Activated CD8-positive, alpha-beta memory T cell treated with anti-CD3 and anti-CD28 coated beads, Interleukin-2, amount 10 ng/mL, durations not matched to agents 7 days and 5 days (primary cell): ENCODE results near the gene TRIP4. TPM values are rescaled to one million over a fixed set of nuclear protein-coding genes. Genes with fewer than 3 reads are reported as not detected.
A peak's percentile ranks its signal among the peaks of the same experiment; 100 is the strongest.
"Not testable (repeated sequence)": the region's sequence is repeated elsewhere in the genome, so short reads cannot be mapped to it uniquely, and the experiment has no call there.

Experiments used
- ATAC-seq: fragments of 150-1000 bp; cut with Tn5 transposase; one replicate; pipeline ENCODE4 v1.10.0; 2021; ENCODE audit warnings: moderate library complexity
- CTCF ChIA-PET: fragments of 350-600 bp; sonication (Branson Sonifier 250); formaldehyde crosslinking; loops from one replicate; lab custom pipeline; 2021; ENCODE audit warnings: antibody characterized with exemption; lab: Charles Lee
- DNase-seq: peaks from one replicate; pipeline ENCODE4 v3.0.0-alpha.2; 2020
- H3K27ac Mint-ChIP-seq: one replicate; pipeline ENCODE4 v1.8.0; 2021; ENCODE audit warnings: mild to moderate bottlenecking, mixed read lengths
- H3K27me3 Mint-ChIP-seq: one replicate; pipeline ENCODE4 v1.8.0; 2021; ENCODE audit warnings: mixed read lengths
- H3K36me3 Mint-ChIP-seq: one replicate; pipeline ENCODE4 v1.8.0; 2021; ENCODE audit warnings: mild to moderate bottlenecking, mixed read lengths
- H3K4me1 Mint-ChIP-seq: one replicate; pipeline ENCODE4 v1.8.0; 2021; ENCODE audit warnings: mixed read lengths
- H3K4me3 Mint-ChIP-seq: one replicate; pipeline ENCODE4 v1.8.0; 2021; ENCODE audit warnings: mild to moderate bottlenecking, moderate library complexity, mixed read lengths
- H3K9me3 Mint-ChIP-seq: one replicate; pipeline ENCODE4 v1.8.0; 2022; ENCODE audit warnings: low read depth, mixed read lengths
- total RNA-seq, 2 experiments: library from RNA; stranded (reverse); gene quantifications; one replicate each; pipeline ENCODE4 v1.2.3, GENCODE V29; 2021

TRIP4 gene
- total RNA-seq, 2 experiments from 2014 or later, result 19.5 to 19.8 TPM

DNA sequence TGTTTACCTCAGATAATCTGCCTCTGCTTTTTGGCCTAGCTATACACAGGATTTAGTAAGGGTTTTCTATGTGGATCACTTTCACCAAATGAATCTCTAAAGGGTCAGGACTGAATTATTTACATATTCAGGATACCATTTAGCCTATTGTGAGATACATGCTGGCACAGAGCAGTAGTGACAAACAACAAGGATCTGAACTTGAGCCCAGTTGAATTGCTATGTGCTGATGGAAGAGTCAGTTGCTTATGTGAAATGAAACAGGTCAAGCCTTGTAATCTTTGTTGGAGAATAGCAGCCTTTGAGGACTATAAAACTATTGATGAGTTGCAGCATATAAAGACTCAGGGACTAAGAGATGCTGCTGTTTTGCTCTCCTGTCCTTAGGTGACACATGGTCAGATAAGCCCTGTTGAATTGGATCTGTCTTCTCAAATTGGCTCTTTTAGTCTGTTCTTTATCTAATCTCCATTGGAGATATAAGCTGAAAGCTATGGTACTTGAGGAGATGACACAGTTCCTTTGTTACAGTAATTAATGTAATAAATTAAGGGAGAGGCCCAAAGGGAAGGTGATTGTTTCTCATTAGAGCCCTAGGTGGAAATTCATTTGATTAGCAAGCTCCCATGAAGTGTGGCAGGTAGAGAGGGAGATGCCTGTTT, 103.1 kb downstream of the TRIP4 start:
- Mint-ChIP-seq H3K9me3 (no peaks in the 10 kb centered on the region), H3K4me3 (no peak overlapping the region), H3K4me1 (peaks cover 2% of the 10 kb centered on the region), H3K36me3 (peaks cover 15% of the 10 kb centered on the region), H3K27me3 (no peaks in the 10 kb centered on the region), H3K27ac (no peak overlapping the region)
- CTCF ChIA-PET, result no interaction called here
- ATAC-seq (no peak), DNase-seq (no peak)

DNA sequence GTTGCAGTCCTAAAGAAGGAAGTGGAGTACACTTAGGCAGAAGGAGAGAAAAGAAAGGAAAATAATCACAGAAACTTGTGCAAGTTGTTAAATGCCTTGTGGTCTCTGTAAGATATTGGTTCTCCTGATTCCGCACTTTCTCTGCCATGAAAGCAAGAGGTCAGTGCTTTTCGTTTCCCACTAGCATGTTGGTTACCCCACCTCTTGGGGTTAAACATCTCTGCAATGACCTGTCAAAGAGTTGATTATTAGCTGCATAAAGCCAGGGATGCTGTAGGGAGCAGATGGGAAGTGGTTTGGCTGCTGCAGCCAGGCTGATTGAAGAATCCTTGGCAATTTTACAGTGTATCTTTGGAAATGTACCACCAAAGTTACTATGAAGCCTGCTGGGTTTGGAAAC, 106.0 kb downstream of the TRIP4 start:
- H3K9me3 Mint-ChIP-seq, result no peaks in the 10 kb centered on the region
- no peaks in the 10 kb centered on the region for H3K27me3 Mint-ChIP-seq
- CTCF ChIA-PET, result no interaction called here
- no peak overlapping the region for H3K4me3 Mint-ChIP-seq
- H3K4me1 Mint-ChIP-seq, result peaks cover 3% of the 10 kb centered on the region
- peaks cover 14% of the 10 kb centered on the region for H3K36me3 Mint-ChIP-seq
- no peak overlapping the region for H3K27ac Mint-ChIP-seq
- no peak for DNase-seq
- ATAC-seq, result no peak

DNA sequence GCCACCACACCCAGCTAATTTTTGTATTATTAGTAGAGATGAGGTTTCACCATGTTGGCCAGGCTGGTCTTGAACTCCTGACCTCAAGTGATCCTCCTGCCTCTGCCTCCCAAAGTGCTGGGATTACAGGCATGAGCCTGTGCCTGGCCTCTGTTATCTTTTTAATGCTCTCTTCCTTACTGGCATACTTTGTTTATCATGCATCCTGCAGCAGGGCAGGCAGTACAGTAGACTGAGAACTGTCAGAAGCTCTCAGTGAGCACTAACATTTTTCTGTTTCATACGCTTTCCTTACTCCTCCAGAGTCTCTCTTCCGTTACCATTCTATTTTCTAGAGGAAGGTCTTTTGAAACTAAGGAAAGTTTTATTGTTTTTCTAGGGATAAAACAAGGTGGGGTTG, 108.3 kb downstream of the TRIP4 start:
- H3K4me3 Mint-ChIP-seq, DNase-seq: not testable (repeated sequence)
- H3K4me1 Mint-ChIP-seq, result peaks cover 11% of the 10 kb centered on the region

DNA sequence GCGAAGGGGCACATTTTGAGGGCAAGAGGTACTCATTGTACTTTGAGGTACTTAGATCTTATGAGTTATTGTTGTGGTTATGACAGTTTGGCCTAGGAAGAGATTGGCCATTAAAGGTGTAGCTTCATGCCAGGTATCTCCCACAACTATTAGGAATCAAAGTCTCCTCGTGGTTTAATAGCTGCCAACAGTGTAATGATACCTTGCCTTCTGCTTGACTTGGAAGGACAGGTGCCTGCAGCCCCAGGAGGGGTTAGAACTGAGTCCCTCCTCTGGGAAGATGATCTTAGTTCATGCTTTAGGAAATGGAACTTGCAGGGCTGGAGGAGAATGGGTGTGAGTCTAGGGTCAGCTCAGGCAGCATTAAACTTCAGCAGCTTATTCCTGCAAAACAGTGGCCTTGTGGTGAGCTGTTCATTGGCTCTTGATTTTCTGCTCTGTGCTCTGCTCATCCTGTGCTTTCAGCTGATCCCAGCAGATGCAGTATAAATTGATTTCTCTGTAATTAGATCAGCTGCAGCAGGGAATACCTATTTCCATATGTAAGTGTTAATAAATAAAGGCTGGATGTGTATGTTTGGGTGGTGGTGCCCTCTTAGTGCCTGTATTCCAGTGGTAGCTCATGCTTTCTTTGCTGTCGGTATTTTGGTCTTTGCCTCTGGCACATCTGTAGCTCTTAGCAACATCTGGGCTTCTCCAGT, 113.2 kb downstream of the TRIP4 start:
- H3K36me3 Mint-ChIP-seq, result peaks cover 36% of the 10 kb centered on the region
- no peak overlapping the region for H3K27ac Mint-ChIP-seq
- H3K9me3 Mint-ChIP-seq, result no peaks in the 10 kb centered on the region
- H3K27me3 Mint-ChIP-seq, result no peaks in the 10 kb centered on the region
- CTCF ChIA-PET, result interaction anchor here (1.0 kb wide), 1 partner anchor 73 kb away, joined by 3 read pairs; no protein-coding TSS in a partner anchor
- H3K4me3 Mint-ChIP-seq, result no peak overlapping the region
- ATAC-seq, result no peak
- peaks cover 42% of the 10 kb centered on the region for H3K4me1 Mint-ChIP-seq
- no peak for DNase-seq

More for the DNA sequence above, 108.3 kb downstream of the TRIP4 start:
- not testable (repeated sequence) for ATAC-seq, H3K27me3 Mint-ChIP-seq, H3K9me3 Mint-ChIP-seq, H3K27ac Mint-ChIP-seq
- H3K36me3 Mint-ChIP-seq, result peaks cover 28% of the 10 kb centered on the region
- CTCF ChIA-PET, result interaction anchor here (1.8 kb wide), 1 partner anchor 18 kb away, joined by 3 read pairs; no protein-coding TSS in a partner anchor

DNA sequence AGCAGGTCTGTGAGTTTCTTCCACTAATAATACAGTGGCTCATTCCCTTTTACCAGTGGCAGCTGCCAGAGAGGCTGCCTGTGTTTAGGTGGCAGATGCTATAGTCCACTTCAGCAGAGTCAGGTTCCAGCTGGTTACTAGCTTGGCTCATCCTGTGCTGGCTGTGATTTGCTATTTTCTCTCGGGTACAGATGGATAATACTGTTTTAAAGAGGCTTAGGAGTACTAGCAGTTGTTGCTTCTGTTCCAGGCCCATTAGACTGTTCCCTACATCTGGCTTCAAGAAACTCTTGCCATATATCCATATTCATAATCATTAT, 113.7 kb downstream of the TRIP4 start:
- Mint-ChIP-seq H3K36me3 (peaks cover 33% of the 10 kb centered on the region), H3K4me3 (no peak overlapping the region), H3K4me1 (peaks cover 42% of the 10 kb centered on the region), H3K27me3 (no peaks in the 10 kb centered on the region), H3K27ac (no peak overlapping the region), H3K9me3 (no peaks in the 10 kb centered on the region)
- ATAC-seq, result no peak
- no peak for DNase-seq
- CTCF ChIA-PET, result no interaction called here

DNA sequence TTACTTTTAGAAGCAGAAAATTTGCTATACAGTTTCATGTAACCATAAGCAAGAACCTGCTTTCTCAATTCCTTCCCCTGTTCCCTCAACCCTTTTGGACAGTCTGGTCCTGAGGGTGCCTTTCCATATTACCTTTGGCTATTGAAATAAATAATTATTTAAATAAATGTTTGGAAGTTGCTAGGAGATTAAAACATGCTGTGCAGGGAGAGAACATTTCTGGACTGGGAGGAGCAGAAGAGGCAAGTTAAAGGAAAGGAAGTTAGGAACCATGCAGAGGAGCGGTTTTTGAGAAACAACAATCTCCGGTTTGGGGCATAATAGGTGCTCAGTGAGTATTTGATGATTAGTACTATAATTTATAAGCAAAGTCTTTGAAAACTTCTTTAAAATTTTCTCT, 114.5 kb downstream of the TRIP4 start:
- ATAC-seq (no peak), DNase-seq (no peak)
- Mint-ChIP-seq H3K4me1 (peaks cover 48% of the 10 kb centered on the region), H3K36me3 (peaks cover 32% of the 10 kb centered on the region), H3K27ac (peak overlapping the region; percentile 79), H3K4me3 (no peak overlapping the region), H3K27me3 (no peaks in the 10 kb centered on the region), H3K9me3 (no peaks in the 10 kb centered on the region)
- CTCF ChIA-PET, result interaction anchor here (0.7 to 1.3 kb wide), 3 partner anchors 31 to 226 kb away, joined by 3 read pairs; no protein-coding TSS in a partner anchor

DNA sequence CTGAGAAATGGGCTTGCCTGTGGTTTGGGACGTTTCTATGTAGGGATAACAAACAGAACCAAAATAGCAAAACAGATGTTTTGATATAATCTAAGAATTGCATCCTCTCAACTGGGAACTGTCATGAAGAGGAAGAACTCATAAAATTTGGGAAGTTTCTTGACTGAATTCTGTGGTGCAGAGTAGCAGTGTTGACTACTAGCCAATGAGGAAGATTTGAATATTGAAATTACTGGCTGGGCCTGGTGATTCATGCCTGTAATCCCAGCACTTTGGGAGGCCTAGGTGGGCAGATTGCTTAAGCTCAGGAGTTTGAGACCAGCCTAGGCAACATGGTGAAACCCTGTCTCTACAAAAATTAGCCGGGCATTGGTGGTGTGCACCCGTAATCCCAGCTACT, 114.9 kb downstream of the TRIP4 start:
- Mint-ChIP-seq H3K27ac (peak overlapping the region; percentile 79), H3K4me3 (no peak overlapping the region), H3K4me1 (peaks cover 52% of the 10 kb centered on the region), H3K36me3 (peaks cover 33% of the 10 kb centered on the region), H3K9me3 (no peaks in the 10 kb centered on the region), H3K27me3 (no peaks in the 10 kb centered on the region)
- ATAC-seq, result no peak
- DNase-seq, result no peak
- CTCF ChIA-PET, result interaction anchor here (0.7 to 1.7 kb wide), 4 partner anchors 30 to 225 kb away, joined by 3 to 4 read pairs (median 3); partner anchors contain the start of gene PCLAF

DNA sequence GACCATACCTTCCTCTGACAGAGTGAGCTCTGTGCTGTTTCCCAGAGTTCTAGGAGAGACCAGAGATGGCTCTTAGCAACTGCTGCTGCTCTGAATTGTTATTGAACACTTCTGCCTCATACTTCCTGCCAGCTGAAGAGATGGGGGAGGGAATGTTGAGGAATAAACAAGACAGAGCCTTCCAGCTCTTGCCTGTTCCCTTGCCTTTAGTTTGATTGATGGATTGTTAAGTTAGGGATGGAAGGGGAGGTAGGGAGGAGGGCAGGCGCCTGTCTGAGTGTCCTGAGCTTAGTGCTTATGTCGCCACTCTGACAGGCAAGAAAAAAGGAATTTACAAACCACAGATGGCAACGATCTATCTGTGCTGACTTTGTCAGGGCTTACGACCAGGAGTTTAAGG, 115.6 kb downstream of the TRIP4 start:
- peaks cover 33% of the 10 kb centered on the region for H3K36me3 Mint-ChIP-seq
- H3K27me3 Mint-ChIP-seq, result no peaks in the 10 kb centered on the region
- peak overlapping the region; percentile 23 for H3K4me3 Mint-ChIP-seq
- H3K27ac Mint-ChIP-seq, result peak overlapping the region; percentile 79
- H3K4me1 Mint-ChIP-seq, result peaks cover 53% of the 10 kb centered on the region
- no peak for DNase-seq
- no peaks in the 10 kb centered on the region for H3K9me3 Mint-ChIP-seq
- CTCF ChIA-PET, result interaction anchor here (0.7 to 1.7 kb wide), 5 partner anchors 30 to 225 kb away, joined by 3 to 4 read pairs (median 3); partner anchors contain the start of gene PCLAF
- ATAC-seq, result peak; percentile 50

DNA sequence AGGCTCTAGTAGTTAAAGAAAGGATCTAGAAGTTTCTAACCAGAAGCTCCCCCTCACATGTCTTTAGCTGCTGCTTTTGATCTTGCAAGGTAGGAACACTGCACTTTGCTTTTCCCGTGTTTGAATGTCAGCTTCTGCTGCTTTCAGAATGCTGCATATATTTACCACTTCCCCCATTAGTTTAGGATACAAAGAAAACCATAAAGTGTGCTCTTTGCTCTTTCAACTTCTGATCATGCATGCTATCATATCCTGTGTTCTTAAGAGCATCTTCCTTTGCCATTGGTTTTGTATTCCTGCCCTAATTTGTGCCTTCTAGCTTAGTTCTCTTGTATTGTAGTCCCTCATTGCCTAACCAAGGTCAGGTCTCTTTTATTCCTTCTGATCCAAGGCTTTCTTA, 116.0 kb downstream of the TRIP4 start:
- Mint-ChIP-seq H3K4me1 (peaks cover 52% of the 10 kb centered on the region), H3K4me3 (peak overlapping the region; percentile 23), H3K9me3 (no peaks in the 10 kb centered on the region), H3K27me3 (no peaks in the 10 kb centered on the region), H3K27ac (peak overlapping the region; percentile 79), H3K36me3 (peaks cover 33% of the 10 kb centered on the region)
- CTCF ChIA-PET, result interaction anchor here (0.7 to 1.7 kb wide), 5 partner anchors 29 to 224 kb away, joined by 3 to 4 read pairs (median 3); partner anchors contain the start of gene PCLAF
- no peak for DNase-seq
- ATAC-seq, result peak; percentile 38

Other genes starting within 250 kb of the TRIP4 start
- gene SNX22, start 236.1 kb upstream of the TRIP4 start, total RNA-seq, result under 1 TPM; 0.21 to 0.35 TPM
- gene PPIB, start 224.8 kb upstream of the TRIP4 start, total RNA-seq, result 100 to 1,000 TPM; 308 to 386 TPM
- 10 to 100 TPM; 26.9 to 30.5 TPM for gene CSNK1G1, start 31.7 kb upstream of the TRIP4 start, total RNA-seq
- gene PCLAF, start 6.4 kb upstream of the TRIP4 start, total RNA-seq, result 100 to 1,000 TPM; 138 to 139 TPM
- 10 to 100 TPM; 36.8 to 47.5 TPM for gene ZNF609, start 72.7 kb downstream of the TRIP4 start, total RNA-seq